H1 (cell line): ENCODE data around the gene TEF.

ENCODE experiments used
- BRCA1 ChIP-seq: IDR thresholded peaks from 2 replicates; pipeline ENCODE4 v1.6.1; 2012; ENCODE audit warnings: low read depth, low read length, improper control_type of control experiment
- CTCF ChIP-seq, 3 experiments: IDR thresholded peaks; 1 replicate in 2 of 3; 2 replicates in 1 of 3; pipeline versions ENCODE4 v1.5.1 to v1.6.1; 2011; ENCODE audit warnings: low read length in 3 of 3, mild to moderate bottlenecking in 3 of 3, inconsistent platforms in 2 of 3, low read depth in 1 of 3, moderate library complexity in 1 of 3; ENCODE audit not compliant: insufficient read depth in 1 of 3; ENCODE audit errors: control extremely low read depth in 1 of 3
- GABPA ChIP-seq: IDR thresholded peaks from 2 replicates; pipeline ENCODE4 v1.6.1; 2011; ENCODE audit warnings: mild to moderate bottlenecking, low read length, moderate library complexity, borderline replicate concordance; ENCODE audit not compliant: insufficient read depth
- MAFK ChIP-seq: IDR thresholded peaks from 2 replicates; pipeline ENCODE4 v1.6.1; 2012; ENCODE audit warnings: low read depth, mild to moderate bottlenecking, improper control_type of control experiment, low read length
- POLR2A ChIP-seq, 2 experiments: IDR thresholded peaks; 1 replicate in 1 of 2; 2 replicates in 1 of 2; pipeline ENCODE4 v1.6.1; 2011; ENCODE audit warnings: low read depth in 2 of 2, low read length in 2 of 2, mild to moderate bottlenecking in 2 of 2; ENCODE audit errors: control extremely low read depth in 1 of 2
- RFX5 ChIP-seq: IDR thresholded peaks from 2 replicates; pipeline ENCODE4 v1.6.1; 2011; ENCODE audit warnings: low read depth, low read length, improper control_type of control experiment, borderline replicate concordance
- RXRA ChIP-seq: IDR thresholded peaks from 2 replicates; pipeline ENCODE4 v1.6.1; 2011; ENCODE audit warnings: low read depth, mild to moderate bottlenecking, low read length, moderate library complexity; ENCODE audit not compliant: insufficient read depth
- SRF ChIP-seq: IDR thresholded peaks from 2 replicates; pipeline ENCODE4 v1.6.1; 2011; ENCODE audit warnings: mild to moderate bottlenecking, low read depth, low read length, moderate library complexity
- USF2 ChIP-seq: IDR thresholded peaks from 2 replicates; pipeline ENCODE4 v1.6.1; 2011; ENCODE audit warnings: low read length, improper control_type of control experiment

GRCh38 chr22:41405588-41405987, 23.8 kb downstream of the TEF start:
- TF ChIP-seq SRF: no peak
- TF ChIP-seq BRCA1: no peak
- no peak for TF ChIP-seq RFX5
- TF ChIP-seq CTCF (IDR thresholded peaks at IDR 0.05; ENCODE audit: control extremely low read depth in 1 of 3, insufficient read depth in 1 of 3, low read depth in 1 of 3, low read length in 3 of 3): no peak
- TF ChIP-seq POLR2A (IDR thresholded peaks at IDR 0.05; ENCODE audit: control extremely low read depth in 1 of 2, low read depth in 2 of 2, low read length in 2 of 2): no peak
- TF ChIP-seq USF2: no peak
- no peak for TF ChIP-seq MAFK
- no peak for TF ChIP-seq GABPA
- TF ChIP-seq RXRA: no peak
